Stomach (tissue), 9 donors: ENCODE results near the gene TBCEL. TPM values are rescaled to one million over a fixed set of nuclear protein-coding genes. Genes with fewer than 3 reads are reported as not detected.

Experiments
- DNase-seq, 2 donors: peaks; one replicate each; pipeline versions ENCODE4 v3.0.0 to v3.0.0-alpha.2; 2013 to 2019
- H3K27ac ChIP-seq, 5 donors: fragments of 200-600 bp in 4 of 5; sonication (generic) in 4 of 5; one replicate each; pipeline ENCODE4 v1.5.1; 2013 to 2019; ENCODE audit warnings: mild to moderate bottlenecking in 1 of 5, moderate library complexity in 1 of 5
- H3K27me3 ChIP-seq, 3 donors: fragments of 200-600 bp; sonication (generic); one replicate each; pipeline ENCODE4 v1.5.1; 2017 to 2019; ENCODE audit warnings: mixed run types in 1 of 3
- H3K36me3 ChIP-seq, 4 donors: fragments of 200-600 bp; sonication (generic); 1 replicate in 3 of 4; 2 replicates in 1 of 4; pipeline ENCODE4 v1.5.1; 2016 to 2019
- H3K4me1 ChIP-seq, 4 donors: fragments of 200-600 bp; sonication (generic); one replicate each; pipeline ENCODE4 v1.5.1; 2016 to 2019
- H3K4me3 ChIP-seq, 4 donors: fragments of 200-600 bp; sonication (generic) in 3 of 4; one replicate each; pipeline ENCODE4 v1.5.1; 2016 to 2019; ENCODE audit warnings: mild to moderate bottlenecking in 1 of 4
- H3K9me3 ChIP-seq, 4 donors: fragments of 200-600 bp; sonication (generic); one replicate each; pipeline ENCODE4 v1.5.1; 2016 to 2019
- EP300 ChIP-seq: sonication (generic); formaldehyde crosslinking; IDR thresholded peaks from one replicate; pipeline ENCODE4 v1.6.1; 2017; ENCODE audit warnings: antibody characterized with exemption
- POLR2A ChIP-seq, 4 donors: fragments of 450-650 bp; IDR thresholded peaks; one replicate each; pipeline ENCODE4 v1.6.1; 2016; ENCODE audit warnings: antibody characterized with exemption in 4 of 4, control low read depth in 2 of 4, mild to moderate bottlenecking in 1 of 4, moderate library complexity in 1 of 4
- POLR2AphosphoS5 ChIP-seq, 3 donors: sonication (generic); formaldehyde crosslinking; IDR thresholded peaks; one replicate each; pipeline ENCODE4 v1.6.1; 2016; ENCODE audit warnings: antibody characterized with exemption in 3 of 3
- WGBS, 5 donors: extraction: QIAGEN DNeasy Blood & Tissue Kit in 3 of 5; methylation state at CpG; one replicate each; pipeline versions ENCODE4 v1.1.5 to v1.1.7; 2013 to 2018; 5-methylcytosine and 5-hydroxymethylcytosine counted together
- intact Hi-C: fragments of 100-400 bp; cut with DNase I; formaldehyde crosslinking; loops from one replicate; pipeline ENCODE4 v1.15.1; 2023; ENCODE audit warnings: low total_unique reads
- polyA plus RNA-seq, 3 donors: library from polyadenylated mRNA; stranded (reverse); fragments of 200-250 nt; gene quantifications; one replicate each; pipeline ENCODE4 v1.2.3, GENCODE V29; 2013
- total RNA-seq, 5 donors: library from RNA; depleted of rRNA; stranded (reverse); fragments of >200 nt; gene quantifications; one replicate each; pipeline versions ENCODE4 v1.1.0 to v1.2.3, GENCODE V29; 2014 to 2016
- TF ChIP-seq, protein P1 (sequence below), 7 experiments: fragments of 450-650 bp in 4 of 7; fragments of 200-600 bp in 3 of 7; sonication (generic) in 3 of 7; IDR thresholded peaks; one replicate each; pipeline ENCODE4 v1.5.1; 2016 to 2019; ENCODE audit warnings: antibody characterized with exemption in 7 of 7, control low read depth in 2 of 7, mild to moderate bottlenecking in 1 of 7
- donor health status: healthy with polysubstance abuse.
- donor health status: Bipolar disorder and iron deficiency.
- donor health status: healthy.

TBCEL gene
- total and polyA plus RNA-seq, 8 donors = 3.2 to 55.1 (median 8.1) TPM

DNA sequence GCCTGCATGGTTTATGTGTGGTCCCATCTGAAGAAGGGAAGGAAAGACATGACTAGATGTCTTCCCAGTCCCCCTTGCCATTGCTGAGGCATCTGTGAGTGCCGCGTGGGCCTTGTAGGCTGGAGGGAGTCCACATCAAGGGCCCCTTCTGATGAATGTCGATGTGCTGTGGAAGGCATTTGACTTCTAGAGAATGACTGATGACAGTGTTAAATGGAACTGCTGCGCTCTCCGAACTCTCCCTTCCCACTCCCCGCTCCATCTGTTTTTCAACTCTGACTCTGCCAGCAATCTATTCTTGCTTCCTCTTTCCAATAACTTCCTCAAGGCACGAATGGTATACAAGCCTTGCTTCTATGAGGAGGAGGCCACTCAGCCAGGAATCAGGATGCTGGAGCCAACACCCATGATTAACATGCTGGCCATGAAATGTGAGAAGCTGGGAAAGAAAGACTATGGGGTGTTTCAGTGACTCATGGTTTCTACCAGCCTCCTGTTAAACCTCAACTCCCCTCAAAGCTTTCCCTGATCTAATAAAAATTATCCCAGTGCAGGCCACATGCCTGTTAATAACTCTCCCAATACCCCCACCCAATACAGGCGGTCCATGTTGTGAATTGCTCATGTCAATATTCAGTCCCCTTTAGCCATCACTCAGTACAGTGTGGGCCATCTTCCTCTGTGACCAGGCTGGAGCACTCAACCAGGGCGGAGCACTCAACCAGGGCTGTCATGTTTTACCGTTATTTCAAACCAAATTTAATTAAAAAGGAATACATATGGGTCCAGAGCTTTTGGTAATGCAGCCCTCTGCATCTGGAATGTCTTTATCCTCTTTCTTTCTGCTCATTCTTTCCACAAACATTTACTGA, 46.4 kb upstream of the TBCEL start:
- intact Hi-C loops = no loop called here
- no peak overlapping the region for H3K4me3 ChIP-seq
- H3K9me3 ChIP-seq = no peaks in the 10 kb centered on the region
- TF ChIP-seq POLR2AphosphoS5 (IDR thresholded peaks at IDR 0.05) = no peak
- TF ChIP-seq, protein P1, sequence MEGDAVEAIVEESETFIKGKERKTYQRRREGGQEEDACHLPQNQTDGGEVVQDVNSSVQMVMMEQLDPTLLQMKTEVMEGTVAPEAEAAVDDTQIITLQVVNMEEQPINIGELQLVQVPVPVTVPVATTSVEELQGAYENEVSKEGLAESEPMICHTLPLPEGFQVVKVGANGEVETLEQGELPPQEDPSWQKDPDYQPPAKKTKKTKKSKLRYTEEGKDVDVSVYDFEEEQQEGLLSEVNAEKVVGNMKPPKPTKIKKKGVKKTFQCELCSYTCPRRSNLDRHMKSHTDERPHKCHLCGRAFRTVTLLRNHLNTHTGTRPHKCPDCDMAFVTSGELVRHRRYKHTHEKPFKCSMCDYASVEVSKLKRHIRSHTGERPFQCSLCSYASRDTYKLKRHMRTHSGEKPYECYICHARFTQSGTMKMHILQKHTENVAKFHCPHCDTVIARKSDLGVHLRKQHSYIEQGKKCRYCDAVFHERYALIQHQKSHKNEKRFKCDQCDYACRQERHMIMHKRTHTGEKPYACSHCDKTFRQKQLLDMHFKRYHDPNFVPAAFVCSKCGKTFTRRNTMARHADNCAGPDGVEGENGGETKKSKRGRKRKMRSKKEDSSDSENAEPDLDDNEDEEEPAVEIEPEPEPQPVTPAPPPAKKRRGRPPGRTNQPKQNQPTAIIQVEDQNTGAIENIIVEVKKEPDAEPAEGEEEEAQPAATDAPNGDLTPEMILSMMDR (IDR thresholded peaks at IDR 0.05) = no peak
- no peak for TF ChIP-seq EP300
- TF ChIP-seq POLR2A (IDR thresholded peaks at IDR 0.05) = no peak
- H3K27me3 ChIP-seq = peaks cover 0 to 18% (median 0%) of the 10 kb centered on the region in 3 donors
- WGBS, 5 donors = 67 to 82% (median 75%) methylated on average over 10 of the region's 10 CpGs
- no peak overlapping the region for H3K27ac ChIP-seq
- H3K4me1 ChIP-seq = no peaks in the 10 kb centered on the region
- DNase-seq = peak in 1 of 2 donors; percentile 20
- no peaks in the 10 kb centered on the region for H3K36me3 ChIP-seq

DNA sequence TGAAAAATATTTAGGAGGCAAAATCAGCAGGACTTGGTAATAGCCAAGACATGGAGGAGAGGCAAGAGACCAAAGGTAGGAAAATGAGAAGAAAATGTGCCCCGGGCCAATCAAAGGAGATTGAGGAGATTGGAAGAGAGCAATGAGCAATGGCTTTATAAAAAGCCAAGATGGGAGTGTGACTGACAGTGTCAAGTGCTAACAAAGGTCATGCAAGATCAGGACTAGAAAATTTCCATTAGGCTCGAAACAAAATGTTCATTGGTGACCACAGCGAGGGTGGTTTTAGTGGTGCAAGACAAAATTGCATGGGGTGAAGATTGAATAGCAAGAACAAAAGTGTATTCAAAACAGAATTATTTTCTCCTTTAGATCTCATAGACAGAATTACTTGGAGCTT, 45.2 kb upstream of the TBCEL start:
- TF ChIP-seq, protein P1 (IDR thresholded peaks at IDR 0.05) = no peak
- TF ChIP-seq EP300 = no peak
- no peak for TF ChIP-seq POLR2A (IDR thresholded peaks at IDR 0.05)
- no peak for TF ChIP-seq POLR2AphosphoS5 (IDR thresholded peaks at IDR 0.05)
- no peak for DNase-seq
- Histone ChIP-seq H3K27ac (no peak overlapping the region), H3K27me3 (peaks cover 0 to 9% (median 0%) of the 10 kb centered on the region in 3 donors), H3K4me3 (no peak overlapping the region), H3K4me1 (no peaks in the 10 kb centered on the region), H3K36me3 (no peaks in the 10 kb centered on the region), H3K9me3 (no peaks in the 10 kb centered on the region)
- intact Hi-C loops = no loop called here
- WGBS, 5 donors = 65 to 90% (median 73%) methylated on average over 3 of the region's 3 CpGs

DNA sequence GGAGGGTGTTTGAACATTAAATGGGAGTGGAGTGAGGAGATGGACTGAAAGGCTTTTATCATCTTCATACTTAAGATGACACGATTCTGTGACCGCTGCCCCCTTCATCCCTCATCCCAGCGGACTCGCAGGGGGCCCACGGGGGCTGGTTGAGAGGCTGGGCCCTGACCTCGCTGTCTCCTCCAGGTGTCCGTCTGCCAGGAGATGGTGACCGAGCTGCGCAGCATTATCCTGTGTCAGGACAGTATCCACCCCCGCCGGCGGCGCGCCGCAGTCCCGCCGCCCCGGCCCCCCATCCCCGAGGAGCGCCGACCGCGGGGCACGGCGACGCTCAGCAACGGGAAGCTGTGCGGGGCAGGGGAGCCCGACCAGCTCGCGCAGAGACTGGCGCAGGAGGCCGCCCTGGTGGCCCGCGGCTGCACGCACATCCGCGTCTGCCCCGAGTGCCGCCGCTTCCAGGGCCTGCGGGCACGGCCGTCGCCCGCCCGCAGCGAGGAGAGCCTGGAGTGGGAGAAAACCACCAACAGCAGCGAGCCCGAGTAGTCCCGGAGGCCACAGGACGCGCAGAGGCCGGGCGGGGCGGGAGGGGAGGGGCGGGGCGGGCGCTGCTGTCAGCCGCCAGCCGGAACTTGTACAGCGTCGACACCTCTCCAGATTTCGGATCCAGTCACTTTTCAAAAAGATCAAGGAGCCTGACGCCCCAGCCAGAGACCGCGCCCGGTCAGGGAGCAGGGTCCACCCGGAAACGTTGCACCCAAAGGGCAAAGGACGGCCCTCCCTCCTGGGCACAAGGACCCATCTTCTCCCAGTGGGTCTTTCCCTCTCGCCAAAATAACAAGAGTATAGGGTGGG, 38.0 kb upstream of the TBCEL start:
- Histone ChIP-seq H3K36me3 (no peaks in the 10 kb centered on the region), H3K27me3 (peaks cover 0 to 21% (median 9%) of the 10 kb centered on the region in 3 donors), H3K9me3 (no peaks in the 10 kb centered on the region), H3K4me3 (peak overlapping the region; percentile 46 to 61 (median 46)), H3K27ac (peak overlapping the region in 1 of 5 donors; percentile 47), H3K4me1 (peaks cover 6 to 15% (median 12%) of the 10 kb centered on the region in 4 donors)
- WGBS, 5 donors = 2 to 11% (median 4%) methylated on average over 14 to 72 of the region's 72 CpGs
- TF ChIP-seq, protein P1 (IDR thresholded peaks at IDR 0.05) = peak in 2 of 7 experiments; percentile 16 to 22
- no peak for TF ChIP-seq POLR2A (IDR thresholded peaks at IDR 0.05)
- intact Hi-C loops = no loop called here
- peak; percentile 58 to 85 for DNase-seq

DNA sequence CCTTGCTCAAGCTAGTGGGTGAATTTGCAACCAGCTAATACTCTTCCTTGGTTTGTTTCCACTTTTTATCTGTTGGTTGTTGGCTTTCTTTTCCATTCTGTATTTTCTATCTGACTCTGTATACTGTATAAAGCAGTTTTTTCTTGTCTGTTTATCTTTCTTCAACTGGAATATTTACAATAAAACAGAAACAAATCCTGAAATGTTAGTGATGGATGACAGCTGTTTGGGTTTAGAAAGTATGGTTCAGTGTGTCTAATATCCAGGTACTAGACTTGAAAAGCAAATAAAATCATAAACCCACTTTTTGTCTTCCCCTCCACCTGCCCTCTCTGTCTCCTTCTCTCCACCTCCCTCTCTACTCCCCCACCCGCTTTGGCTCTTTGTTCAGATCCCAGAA, 35.3 kb upstream of the TBCEL start:
- peaks cover 6 to 15% (median 12%) of the 10 kb centered on the region in 4 donors for H3K4me1 ChIP-seq
- intact Hi-C loops = no loop called here
- peaks cover 0 to 21% (median 9%) of the 10 kb centered on the region in 3 donors for H3K27me3 ChIP-seq
- WGBS, 5 donors = 80 to 95% (median 91%) methylated on average over 1 of the region's 1 CpG
- no peaks in the 10 kb centered on the region for H3K9me3 ChIP-seq
- H3K27ac ChIP-seq = no peak overlapping the region
- H3K36me3 ChIP-seq = no peaks in the 10 kb centered on the region
- TF ChIP-seq EP300 = no peak
- TF ChIP-seq, protein P1 (IDR thresholded peaks at IDR 0.05) = no peak
- TF ChIP-seq POLR2A (IDR thresholded peaks at IDR 0.05) = no peak
- TF ChIP-seq POLR2AphosphoS5 (IDR thresholded peaks at IDR 0.05) = no peak
- no peak for DNase-seq
- H3K4me3 ChIP-seq = no peak overlapping the region
